AG09319 (cell line): Measurements from ENCODE around the gene FAM161B.
A peak's percentile ranks its signal among the peaks of the same experiment; 100 is the strongest.

Experiments used
- DNase-seq: peaks from one replicate; pipeline ENCODE4 v3.0.0-alpha.2; 2010; ENCODE audit warnings: low read depth; ENCODE audit errors: extremely low read depth
- CTCF ChIP-seq: IDR thresholded peaks from 2 replicates; pipeline ENCODE4 v1.5.1; 2011; ENCODE audit warnings: low read depth, mild to moderate bottlenecking, inconsistent platforms, low read length, moderate library complexity

Gene FAM161B

GRCh38 chr14:73961192-73961591, 11.3 kb upstream of the FAM161B start:
- no peak for DNase-seq
- TF ChIP-seq CTCF: no peak

DNA sequence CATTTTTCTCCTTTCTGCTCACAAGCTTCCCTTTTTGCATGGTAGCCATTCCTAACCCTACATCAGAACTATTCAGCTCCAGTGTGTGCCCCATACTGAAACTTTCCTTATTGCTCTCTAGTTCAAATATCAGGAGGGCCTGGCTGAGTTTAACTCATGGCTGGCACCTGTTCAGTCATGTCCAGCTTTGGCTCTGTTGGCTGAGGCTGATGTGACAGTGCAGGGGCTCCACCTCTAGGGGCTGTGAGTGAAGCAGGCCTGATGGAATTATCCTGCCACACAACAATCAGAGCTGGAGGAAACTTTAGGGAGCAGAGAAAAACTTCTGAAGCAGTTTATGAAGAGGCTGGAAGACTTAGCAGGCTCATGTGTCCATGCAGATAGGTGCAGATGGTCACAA, 8.7 kb upstream of the FAM161B start:
- TF ChIP-seq CTCF: no peak
- no peak for DNase-seq

- DNase-seq: no peak
- no peak for TF ChIP-seq CTCF
These were observed 5.8 kb upstream of the FAM161B start for GRCh38 chr14:73955674-73956073.

DNA sequence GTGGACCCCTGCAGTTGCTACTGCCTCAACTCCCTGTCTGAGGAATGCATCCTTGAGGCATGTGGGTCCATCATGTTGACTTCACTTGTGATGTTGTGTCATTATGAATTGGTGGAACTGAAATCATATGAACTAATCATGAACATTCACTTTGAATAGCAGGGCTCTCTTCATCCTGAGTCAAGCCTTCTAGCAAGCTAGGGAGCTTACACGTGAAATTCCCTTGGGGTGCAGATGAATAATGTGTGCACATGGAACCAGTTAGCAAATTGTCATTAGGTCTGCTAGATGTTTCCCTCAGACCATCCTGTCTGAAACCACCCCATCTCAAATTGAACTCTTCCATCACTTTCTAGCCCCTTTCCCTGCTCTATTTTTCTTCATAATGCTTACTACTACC, 3.8 kb upstream of the FAM161B start:
- no peak for DNase-seq
- TF ChIP-seq CTCF: no peak

DNA sequence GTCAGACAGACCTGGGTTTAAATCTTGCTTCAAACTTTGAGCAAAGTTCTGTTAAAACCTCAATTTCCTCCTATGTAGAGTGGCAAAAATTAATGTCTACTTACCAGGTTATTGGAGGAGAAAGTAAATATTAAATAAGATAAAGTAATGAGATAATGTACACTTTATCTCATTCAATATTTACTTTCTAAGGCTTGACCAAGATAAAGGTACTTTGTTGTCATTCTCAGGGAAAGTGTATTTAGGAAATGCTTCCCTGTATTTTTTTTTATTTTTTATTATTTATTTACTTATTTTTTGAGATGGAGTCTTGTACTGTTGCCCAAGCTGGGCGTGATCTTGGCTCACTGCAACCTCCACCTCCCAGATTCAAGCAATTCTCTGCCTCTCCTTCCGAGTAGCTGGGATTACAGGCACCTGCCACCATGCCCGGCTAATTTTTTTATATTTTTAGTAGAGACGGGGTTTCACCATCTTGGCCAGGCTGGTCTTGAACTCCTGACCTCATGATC, 4.7 kb downstream of the FAM161B start:
- TF ChIP-seq CTCF: no peak
- DNase-seq: no peak

GRCh38 chr14:73944432-73945158, 5.3 kb downstream of the FAM161B start:
- no peak for TF ChIP-seq CTCF
- no peak for DNase-seq

DNA sequence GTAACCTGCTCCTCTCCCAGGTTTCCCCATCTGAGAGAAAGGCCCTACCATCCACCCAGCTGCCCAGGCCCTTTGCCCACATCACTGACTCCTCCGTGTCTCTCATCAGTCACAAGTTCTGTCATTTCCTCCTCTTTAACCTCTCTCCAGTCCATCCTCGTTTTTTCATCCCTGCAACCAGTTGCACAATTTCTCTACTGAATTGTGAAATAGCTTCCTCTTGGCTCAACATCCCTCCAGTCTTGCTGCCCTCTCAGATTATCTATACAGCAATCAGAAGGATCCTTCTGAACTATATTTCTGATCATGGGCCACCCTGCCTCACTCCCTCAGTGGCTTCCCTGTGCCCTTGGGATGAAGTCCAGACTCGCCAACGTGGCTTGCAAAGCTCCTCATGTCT, 6.8 kb downstream of the FAM161B start:
- no peak for TF ChIP-seq CTCF
- DNase-seq: peak; percentile 11
